ENCODE results near the gene FEZF1.

The FEZF1 gene

DNA sequence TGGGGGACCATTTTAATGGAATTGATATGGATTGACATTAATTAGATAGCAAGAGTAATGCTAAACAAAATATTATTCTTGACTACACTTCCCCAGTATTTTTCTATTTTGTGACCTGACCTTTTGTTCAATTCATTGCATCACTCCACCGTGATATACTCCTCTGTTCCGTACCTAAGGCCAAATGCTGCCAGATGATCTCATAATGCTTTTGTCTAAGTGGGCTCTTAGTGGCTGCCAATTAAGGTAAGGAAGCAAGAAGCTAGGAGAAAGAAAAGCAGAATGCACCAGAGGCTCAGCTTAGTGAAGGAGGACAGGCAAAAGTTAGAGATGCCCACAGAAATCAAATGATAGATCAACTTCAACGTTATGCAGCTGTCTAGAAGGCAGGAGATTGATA is 36.4 kb downstream of the FEZF1 start:
- DNase-seq (ENCODE audit: low read depth), result no peak

DNA sequence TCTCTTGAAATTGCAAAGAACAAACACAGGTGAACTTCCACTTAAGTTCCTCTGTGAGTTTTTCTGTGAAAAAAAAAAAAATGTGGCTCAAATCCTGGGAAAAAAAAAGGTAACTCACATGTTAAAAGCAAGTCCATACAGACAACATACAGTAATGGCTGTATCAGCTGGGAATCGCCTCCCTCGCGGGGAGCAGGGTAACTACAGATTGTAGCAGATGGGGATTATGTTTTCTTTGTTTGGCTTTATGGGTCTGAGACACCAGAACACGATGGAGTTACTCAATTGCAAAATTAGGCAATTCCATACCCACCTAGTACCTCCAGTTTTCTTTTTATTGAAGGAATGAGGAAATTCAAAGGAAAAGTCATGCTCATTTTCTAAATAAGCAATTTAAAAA is 42.3 kb downstream of the FEZF1 start:
- no peak for DNase-seq (ENCODE audit: low read depth)

DNA sequence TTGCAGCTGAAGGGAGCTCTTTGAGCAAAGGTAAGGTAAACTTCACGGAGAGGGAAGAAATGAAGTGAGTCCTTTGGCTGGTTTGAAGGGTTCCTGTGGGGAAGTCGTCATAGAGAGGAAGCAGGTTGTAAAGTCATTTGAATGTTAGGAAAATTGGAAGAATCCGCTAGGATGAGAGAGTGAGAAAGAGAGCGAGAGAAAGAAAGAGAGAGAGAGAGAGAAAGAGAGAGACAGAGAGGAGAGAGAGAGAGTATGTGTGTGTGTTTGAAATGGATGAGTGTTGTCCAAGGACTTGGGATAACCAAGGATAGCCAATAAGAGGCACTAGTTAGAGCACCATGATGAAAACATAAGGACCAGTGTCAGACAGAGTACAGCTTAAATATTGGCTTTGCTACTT is 43.1 kb downstream of the FEZF1 start:
- DNase-seq (ENCODE audit: low read depth), result no peak

DNA sequence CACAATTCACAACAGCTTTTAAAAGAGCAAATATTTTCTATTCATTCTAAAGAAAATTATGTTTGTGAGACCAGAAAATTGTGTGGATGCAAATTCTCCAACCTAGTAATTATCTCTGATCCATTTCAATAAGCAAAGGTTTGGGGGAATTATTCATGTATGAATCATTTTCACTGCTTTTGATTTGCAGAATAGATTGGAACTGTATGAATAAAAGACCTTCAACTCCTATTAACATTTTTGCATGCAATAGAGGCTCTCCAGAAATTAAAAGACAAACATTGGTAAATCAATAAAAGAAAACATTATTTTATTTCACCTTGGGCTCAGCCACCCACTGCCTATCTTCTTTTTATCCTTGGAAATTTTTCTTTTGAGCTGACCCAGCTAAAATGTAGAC is 43.5 kb downstream of the FEZF1 start:
- no peak for DNase-seq (ENCODE audit: low read depth)

DNA sequence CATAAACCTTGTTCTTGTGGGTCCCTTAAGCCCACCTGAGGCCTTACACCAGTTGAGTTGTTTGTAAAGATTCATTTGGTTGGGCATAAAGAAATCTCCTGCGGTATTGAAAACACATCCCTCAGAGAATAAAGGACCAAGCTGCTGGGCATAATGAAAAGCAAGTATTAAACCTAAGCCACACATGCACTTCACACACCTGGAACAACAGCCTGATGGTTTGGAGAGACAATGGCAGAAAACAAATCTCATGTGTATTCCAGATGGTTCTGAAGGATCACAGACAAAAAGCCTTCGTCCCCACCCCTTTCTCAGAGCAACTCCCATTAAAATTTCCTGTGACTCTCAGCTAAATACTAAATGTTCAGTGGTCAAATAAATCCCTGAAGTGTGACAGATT is 44.2 kb downstream of the FEZF1 start:
- DNase-seq (ENCODE audit: low read depth), result no peak

DNA sequence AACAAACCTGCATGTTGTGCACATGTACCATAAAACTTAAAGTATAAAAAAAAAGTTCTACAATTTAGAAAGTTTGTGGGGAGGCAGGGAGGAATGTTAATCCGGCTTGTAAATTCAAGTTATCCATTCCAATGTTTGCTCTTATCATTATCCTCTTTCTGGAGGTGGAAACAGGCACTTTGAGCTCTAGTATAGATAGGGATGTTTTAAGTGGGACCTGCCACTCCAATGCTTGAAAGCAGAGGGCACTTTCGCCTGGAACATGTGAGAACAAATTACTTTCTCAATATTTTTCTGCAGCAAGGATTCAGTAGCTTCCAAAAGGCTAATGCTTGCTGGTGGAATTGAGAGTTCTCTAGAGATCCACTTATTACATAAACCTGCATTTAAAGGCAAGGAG is 45.6 kb downstream of the FEZF1 start:
- DNase-seq (ENCODE audit: low read depth), result no peak

DNA sequence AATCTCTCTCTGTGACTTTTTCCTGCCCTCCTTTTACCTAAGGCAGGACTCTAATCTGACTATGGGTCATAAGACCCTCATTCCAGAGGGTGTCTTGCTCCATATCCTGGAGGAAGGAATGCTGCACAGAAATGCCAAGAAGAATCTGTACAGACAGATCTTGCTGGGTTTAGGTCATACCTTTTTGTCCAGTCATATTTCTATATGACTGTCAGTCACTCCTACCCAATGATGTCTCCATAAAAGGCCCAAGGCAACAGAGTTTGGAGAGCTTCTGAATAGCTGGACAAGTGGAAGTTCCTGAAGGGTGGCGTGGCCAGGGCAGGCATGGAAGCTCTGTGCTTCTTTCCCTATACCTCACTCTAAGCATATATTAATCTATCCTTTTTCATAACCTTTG is 47.5 kb downstream of the FEZF1 start:
- no peak for DNase-seq (ENCODE audit: low read depth)

DNA sequence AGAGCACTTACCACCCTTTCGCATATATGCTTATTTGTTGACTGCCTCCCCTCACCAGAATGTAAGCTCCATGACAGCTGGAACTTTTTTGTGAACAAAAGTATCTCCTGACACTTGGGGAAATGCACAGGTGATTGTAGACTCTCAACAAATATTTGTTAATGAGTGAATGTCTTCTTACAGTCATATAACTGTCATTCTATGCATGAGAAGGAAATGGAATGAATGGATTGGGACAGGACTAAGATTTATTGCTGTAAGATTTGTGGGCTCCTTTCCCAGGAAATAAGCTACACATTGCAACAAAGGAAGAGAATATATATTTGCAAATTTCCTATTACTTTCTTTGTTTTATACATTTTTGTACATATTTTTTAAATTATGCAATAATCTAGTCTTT is 48.5 kb downstream of the FEZF1 start:
- DNase-seq (ENCODE audit: low read depth), result no peak

DNA sequence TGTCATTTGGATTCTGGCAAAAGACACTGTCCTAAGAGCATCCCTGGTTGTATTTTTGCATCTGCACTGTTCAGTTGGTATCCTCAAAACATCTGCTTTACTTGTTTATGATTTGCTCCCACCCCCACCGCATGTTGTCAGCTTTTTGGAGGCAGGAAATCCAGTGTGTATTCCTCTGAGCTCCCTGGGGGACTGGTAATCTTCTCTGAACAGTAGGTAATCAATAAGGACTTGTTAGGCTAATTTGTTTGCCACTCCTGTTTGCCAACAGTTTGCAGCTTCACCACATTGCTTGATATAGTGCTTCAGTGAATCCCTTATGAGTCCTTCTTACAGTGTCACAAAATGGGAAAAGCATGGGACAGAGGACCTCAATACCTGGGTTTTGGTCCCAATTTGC is 49.1 kb downstream of the FEZF1 start:
- DNase-seq (ENCODE audit: low read depth), result no peak
